ENCODE measurements around the gene MAPK8IP1. TPM values are rescaled to one million over a fixed set of nuclear protein-coding genes. Genes with fewer than 3 reads are reported as not detected.
"Not testable (repeated sequence)": the region's sequence is repeated elsewhere in the genome, so short reads cannot be mapped to it uniquely, and the experiment has no call there.

The MAPK8IP1 gene
- total RNA-seq, 4 donors from 2014 or later: 9.5 to 25.1 (median 17.4) TPM

- Histone ChIP-seq H3K27me3 (no peaks in the 10 kb centered on the region), H3K36me3 (no peaks in the 10 kb centered on the region), H3K9me3 (no peaks in the 10 kb centered on the region), H3K27ac (no peak overlapping the region), H3K4me3 (replicated peaks in 1 of 3) (no peak overlapping the region), H3K4me1 (peaks cover 17 to 20% of the 10 kb centered on the region in 2 donors)
- 8 to 25% methylated on average over 6 to 17 of the region's 19 CpGs for WGBS, 2 donors
- TF ChIP-seq CTCF (IDR thresholded peaks at IDR 0.05) (no peak), POLR2A (IDR thresholded peaks at IDR 0.05) (no peak)
- intact Hi-C loops (cut with DNase I): no loop called here
- DNase-seq: peak in 1 of 2 donors; percentile 19
Observed at GRCh38 chr11:45896422-45896984, 11.1 kb downstream of the MAPK8IP1 start.

- Histone ChIP-seq H3K4me1 (peaks cover 17 to 20% of the 10 kb centered on the region in 2 donors), H3K4me3 (replicated peaks in 1 of 3) (no peak overlapping the region)
Observed at GRCh38 chr11:45897556-45897955, 12.1 kb downstream of the MAPK8IP1 start.

GRCh38 chr11:45899086-45899447, 13.6 kb downstream of the MAPK8IP1 start:
- Histone ChIP-seq H3K4me1 (peaks cover 17 to 20% of the 10 kb centered on the region in 2 donors), H3K4me3 (replicated peaks in 1 of 3) (no peak overlapping the region), H3K27me3 (no peaks in the 10 kb centered on the region), H3K36me3 (no peaks in the 10 kb centered on the region), H3K9me3 (no peaks in the 10 kb centered on the region), H3K27ac (no peak overlapping the region)
- no CpG with 5 or more reads among the region's 3 CpGs for WGBS, 2 donors
- TF ChIP-seq CTCF (IDR thresholded peaks at IDR 0.05) (no peak), POLR2A (IDR thresholded peaks at IDR 0.05) (no peak)
- intact Hi-C loops (cut with DNase I): no loop called here
- no peak for DNase-seq

More at GRCh38 chr11:45897556-45897955, 12.1 kb downstream of the MAPK8IP1 start:
- Histone ChIP-seq H3K36me3 (no peaks in the 10 kb centered on the region), H3K27me3 (no peaks in the 10 kb centered on the region), H3K27ac (no peak overlapping the region), H3K9me3 (no peaks in the 10 kb centered on the region)
- 87 to 90% methylated on average over 6 of the region's 6 CpGs for WGBS, 2 donors
- TF ChIP-seq CTCF (IDR thresholded peaks at IDR 0.05) (no peak), POLR2A (IDR thresholded peaks at IDR 0.05) (no peak)
- intact Hi-C loops (cut with DNase I): no loop called here
- no peak for DNase-seq

- H3K4me3 ChIP-seq (replicated peaks in 1 of 3): peak overlapping the region in 1 of 3 donors; percentile 54
- H3K27me3 ChIP-seq: no peaks in the 10 kb centered on the region
- TF ChIP-seq POLR2A (IDR thresholded peaks at IDR 0.05) (no peak), CTCF (IDR thresholded peaks at IDR 0.05) (no peak)
- H3K4me1 ChIP-seq: peaks cover 17 to 20% of the 10 kb centered on the region in 2 donors
- DNase-seq: peak; percentile 87 to 88
- no peak overlapping the region for H3K27ac ChIP-seq
- intact Hi-C loops (cut with DNase I): no loop called here
- no peaks in the 10 kb centered on the region for H3K36me3 ChIP-seq
- no peaks in the 10 kb centered on the region for H3K9me3 ChIP-seq
- 1% methylated on average over 17 to 22 of the region's 62 CpGs for WGBS, 2 donors
Observed at GRCh38 chr11:45899448-45900174, 14.2 kb downstream of the MAPK8IP1 start.

- DNase-seq: peak in 1 of 2 donors; percentile 20
- Histone ChIP-seq H3K4me1 (peaks cover 17 to 20% of the 10 kb centered on the region in 2 donors), H3K4me3 (replicated peaks in 1 of 3) (peak overlapping the region in 2 of 3 donors; percentile 15 to 54)
- H3K9me3 ChIP-seq; H3K36me3 ChIP-seq; H3K27me3 ChIP-seq; intact Hi-C loops (cut with DNase I); H3K27ac ChIP-seq: not testable (repeated sequence)
- peak in 1 of 2 donors; percentile 34 for TF ChIP-seq POLR2A (IDR thresholded peaks at IDR 0.05)
- WGBS, 2 donors: 7 to 11% methylated on average over 20 to 25 of the region's 59 CpGs
Observed at GRCh38 chr11:45900175-45900800, 14.8 kb downstream of the MAPK8IP1 start.

Measured in thyroid gland (tissue), 4 donors.